ENCODE measurements around the gene ARPP19. TPM values are rescaled to one million over a fixed set of nuclear protein-coding genes. Genes with fewer than 3 reads are reported as not detected.

Gene ARPP19
- total and polyA plus RNA-seq, 10 of the 15 experiments (the other 5 are each of a cell fraction or from before 2014, with no cell fraction given): 77.2 to 167 (median 121) TPM

GRCh38 chr15:52546031-52546751, 22.6 kb downstream of the ARPP19 start:
- Histone ChIP-seq H3K9me3 (replicated peaks; ENCODE audit: control insufficient read depth, insufficient read depth, low read length) (peaks cover 7% of the 10 kb centered on the region; the same call in 1 of the 3 replicates), H3K36me3 (ENCODE audit: control insufficient read depth in 2 of 2, insufficient read depth in 2 of 2, low read length in 1 of 2) (peaks cover 12 to 15% of the 10 kb centered on the region in 2 experiments), H3K9ac (ENCODE audit: control insufficient read depth, insufficient read depth, low read length) (no peak overlapping the region), H4K20me1 (ENCODE audit: control insufficient read depth, insufficient read depth) (no peaks in the 10 kb centered on the region), H3K27ac (ENCODE audit: control insufficient read depth, insufficient read depth) (no peak overlapping the region), H3K79me2 (ENCODE audit: control insufficient read depth, insufficient read depth, low read length) (no peaks in the 10 kb centered on the region), H2AFZ (ENCODE audit: control insufficient read depth, low read depth, low read length) (no peak overlapping the region), H3K4me3 (no peak overlapping the region), H3K27me3 (replicated peaks in 1 of 2; ENCODE audit: control insufficient read depth in 2 of 2, insufficient read depth in 2 of 2, low read length in 1 of 2) (no peaks in the 10 kb centered on the region), H3K4me2 (ENCODE audit: control insufficient read depth, insufficient read depth) (no peak overlapping the region), H3K4me1 (ENCODE audit: control insufficient read depth, insufficient read depth, low read length) (no peaks in the 10 kb centered on the region)
- BruUV-seq (replicated peaks): no TSS peak
- TF ChIP-seq ETV6 (conservative IDR thresholded peaks at IDR 0.05 in 1 of 2, IDR thresholded peaks at IDR 0.05 in 1 of 2; ENCODE audit: borderline replicate concordance in 1 of 2, low read depth in 1 of 2) (no peak), EED (IDR thresholded peaks at IDR 0.05; ENCODE audit: low read depth) (no peak), POLR2AphosphoS5 (IDR thresholded peaks at IDR 0.05; ENCODE audit: low read length) (peak; percentile 55), MTA3 (IDR thresholded peaks at IDR 0.05; ENCODE audit: borderline replicate concordance, low read length) (peak; percentile 21; the same call in 1 of the 2 replicates), POLR2A (IDR thresholded peaks at IDR 0.05; ENCODE audit: low read depth, low read length) (peak; percentile 69; the same call in 1 of the 2 replicates), POU2F2 (IDR thresholded peaks at IDR 0.05; ENCODE audit: borderline replicate concordance, low read depth, low read length) (0 out of 3 replicates have a peak, but pooled peaks have one; percentile 8), SRF (IDR thresholded peaks at IDR 0.05; ENCODE audit: low read depth in 2 of 2, low read length in 2 of 2) (peak in 1 of 2 experiments; percentile 21; a peak in 1 of 4 replicates)
- ChIA-PET CTCF (interaction anchor here (0.6 to 1.2 kb wide), 2 partner anchors 88 to 185 kb away, joined by 3 to 4 read pairs; no protein-coding TSS in a partner anchor), POLR2A (no interaction called here), SMC1A (ENCODE audit: uncharacterized antibody, unreplicated experiment) (no interaction called here), RAD21 (ENCODE audit: unreplicated experiment) (no interaction called here)
- DNase-seq (ENCODE audit: low read depth, low spot score) (no peak), FAIRE-seq (no peak), ATAC-seq (peak; percentile 57)
- in situ Hi-C loops (cut with MboI): no loop called here
- 69% methylated on average over 5 of the region's 5 CpGs for WGBS (ENCODE audit: insufficient coverage, insufficient replicate concordance, low lambda C conversion rate, missing lambda C conversion rate)
- intact Hi-C loops (cut with micrococcal nuclease; ENCODE audit: unreplicated experiment): no loop called here

Measured in GM12878 (cell line).